DND-41 (cell line): ENCODE measurements around the gene KANSL1.

Source experiments
- EZH2 ChIP-seq: IDR thresholded peaks from 3 replicates; pipeline ENCODE4 v1.6.1; 2012; ENCODE audit warnings: borderline replicate concordance, low read depth, mild to moderate bottlenecking, moderate library complexity, low read length, inconsistent platforms; ENCODE audit not compliant: severe bottlenecking
- TF ChIP-seq, protein P1 (sequence below): IDR thresholded peaks from 2 replicates; pipeline ENCODE4 v1.5.1; 2012; ENCODE audit warnings: borderline replicate concordance, low read length, moderate library complexity, mild to moderate bottlenecking; ENCODE audit not compliant: poor library complexity, severe bottlenecking; ENCODE audit errors: extremely low read depth

DNA sequence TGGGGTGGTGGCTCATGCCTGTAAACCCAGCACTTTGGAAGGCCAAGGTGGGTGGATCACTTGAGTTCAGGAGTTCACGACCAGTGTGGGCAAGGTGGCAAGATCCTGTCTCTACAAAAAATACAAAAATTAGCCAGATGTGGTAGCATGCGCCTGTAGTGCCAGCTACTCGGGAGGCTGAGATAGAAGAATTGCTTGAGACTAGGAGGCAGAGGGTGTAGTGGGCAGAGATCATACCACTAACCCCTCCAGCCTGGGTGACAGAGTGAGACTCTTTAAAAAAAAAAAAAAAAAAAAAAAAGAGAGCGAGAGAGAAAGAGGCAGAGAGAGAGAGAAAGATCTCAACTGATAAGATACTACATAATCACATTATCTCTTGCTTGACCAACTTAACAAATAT is 45.9 kb downstream of the KANSL1 start:
- TF ChIP-seq, protein P1, sequence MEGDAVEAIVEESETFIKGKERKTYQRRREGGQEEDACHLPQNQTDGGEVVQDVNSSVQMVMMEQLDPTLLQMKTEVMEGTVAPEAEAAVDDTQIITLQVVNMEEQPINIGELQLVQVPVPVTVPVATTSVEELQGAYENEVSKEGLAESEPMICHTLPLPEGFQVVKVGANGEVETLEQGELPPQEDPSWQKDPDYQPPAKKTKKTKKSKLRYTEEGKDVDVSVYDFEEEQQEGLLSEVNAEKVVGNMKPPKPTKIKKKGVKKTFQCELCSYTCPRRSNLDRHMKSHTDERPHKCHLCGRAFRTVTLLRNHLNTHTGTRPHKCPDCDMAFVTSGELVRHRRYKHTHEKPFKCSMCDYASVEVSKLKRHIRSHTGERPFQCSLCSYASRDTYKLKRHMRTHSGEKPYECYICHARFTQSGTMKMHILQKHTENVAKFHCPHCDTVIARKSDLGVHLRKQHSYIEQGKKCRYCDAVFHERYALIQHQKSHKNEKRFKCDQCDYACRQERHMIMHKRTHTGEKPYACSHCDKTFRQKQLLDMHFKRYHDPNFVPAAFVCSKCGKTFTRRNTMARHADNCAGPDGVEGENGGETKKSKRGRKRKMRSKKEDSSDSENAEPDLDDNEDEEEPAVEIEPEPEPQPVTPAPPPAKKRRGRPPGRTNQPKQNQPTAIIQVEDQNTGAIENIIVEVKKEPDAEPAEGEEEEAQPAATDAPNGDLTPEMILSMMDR, result no peak
- no peak for TF ChIP-seq EZH2
